Coronary artery (tissue), 2 donors: Measurements from ENCODE around the gene RSPH3.

Source experiments
- DNase-seq: peaks from one replicate; pipeline ENCODE4 v3.0.0-alpha.2; 2017; ENCODE audit warnings: low spot score
- H3K27ac ChIP-seq, 2 donors: fragments of 200-600 bp; sonication (generic); one replicate each; pipeline ENCODE4 v1.5.1; 2016 to 2019
- H3K4me3 ChIP-seq: fragments of 200-600 bp; sonication (generic); 2 replicates; pipeline ENCODE4 v1.5.1; 2016; ENCODE audit warnings: mild to moderate bottlenecking, moderate library complexity
- TF ChIP-seq, protein P1 (sequence below): fragments of 200-600 bp; sonication (generic); IDR thresholded peaks from one replicate; pipeline ENCODE4 v1.5.1; 2019; ENCODE audit warnings: antibody characterized with exemption

Gene RSPH3, protein sequence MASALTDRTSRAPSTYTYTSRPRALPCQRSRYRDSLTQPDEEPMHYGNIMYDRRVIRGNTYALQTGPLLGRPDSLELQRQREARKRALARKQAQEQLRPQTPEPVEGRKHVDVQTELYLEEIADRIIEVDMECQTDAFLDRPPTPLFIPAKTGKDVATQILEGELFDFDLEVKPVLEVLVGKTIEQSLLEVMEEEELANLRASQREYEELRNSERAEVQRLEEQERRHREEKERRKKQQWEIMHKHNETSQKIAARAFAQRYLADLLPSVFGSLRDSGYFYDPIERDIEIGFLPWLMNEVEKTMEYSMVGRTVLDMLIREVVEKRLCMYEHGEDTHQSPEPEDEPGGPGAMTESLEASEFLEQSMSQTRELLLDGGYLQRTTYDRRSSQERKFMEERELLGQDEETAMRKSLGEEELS

DNA sequence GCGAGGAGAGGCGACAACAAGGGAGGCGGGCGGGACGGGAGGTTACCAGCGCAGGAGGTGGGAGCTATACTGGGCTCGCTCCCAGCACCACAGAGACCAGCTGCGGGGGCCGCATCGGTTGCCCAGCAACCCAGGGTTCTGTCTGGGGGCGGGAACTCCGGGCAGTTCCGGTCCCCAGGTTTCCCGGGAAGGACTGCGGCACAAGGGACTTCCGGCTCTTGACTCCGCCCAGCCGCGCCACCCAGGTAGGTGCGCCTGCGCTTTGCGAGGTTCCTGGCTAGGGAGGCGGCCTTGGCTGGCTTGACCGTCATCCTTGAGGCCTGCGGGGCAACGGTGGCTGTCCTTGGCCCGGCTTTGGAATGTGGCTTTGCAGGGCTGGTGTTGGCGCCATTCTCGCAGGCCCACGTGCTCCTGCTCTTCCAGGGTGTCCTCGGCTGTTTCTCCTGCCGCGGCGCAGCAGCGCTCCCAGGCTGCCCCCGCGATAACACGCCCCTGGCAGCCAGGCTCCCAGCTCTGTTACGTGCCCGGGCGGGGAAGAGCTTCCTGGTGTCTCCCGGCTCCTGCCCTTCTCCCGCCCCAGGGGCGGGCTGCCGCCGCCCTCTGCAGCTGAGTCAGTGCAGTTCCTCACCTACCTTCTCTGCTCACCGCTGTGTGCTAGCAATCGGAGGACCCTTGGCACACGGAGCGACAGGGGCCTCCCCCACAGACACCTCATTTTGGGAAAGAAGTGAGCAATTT is at the start of gene RSPH3:
Gene RSPH3 (minus strand): TSS at position 537 of the 738 bp plus-strand sequence. CDS start 652 bp downstream, outside the sequence.
- DNase-seq, result peak; percentile 94
- Histone ChIP-seq H3K4me3 (peak within 1 kb of the TSS; percentile 83), H3K27ac (peak within 1 kb of the TSS; percentile 52 to 78)
- TF ChIP-seq, protein P1, sequence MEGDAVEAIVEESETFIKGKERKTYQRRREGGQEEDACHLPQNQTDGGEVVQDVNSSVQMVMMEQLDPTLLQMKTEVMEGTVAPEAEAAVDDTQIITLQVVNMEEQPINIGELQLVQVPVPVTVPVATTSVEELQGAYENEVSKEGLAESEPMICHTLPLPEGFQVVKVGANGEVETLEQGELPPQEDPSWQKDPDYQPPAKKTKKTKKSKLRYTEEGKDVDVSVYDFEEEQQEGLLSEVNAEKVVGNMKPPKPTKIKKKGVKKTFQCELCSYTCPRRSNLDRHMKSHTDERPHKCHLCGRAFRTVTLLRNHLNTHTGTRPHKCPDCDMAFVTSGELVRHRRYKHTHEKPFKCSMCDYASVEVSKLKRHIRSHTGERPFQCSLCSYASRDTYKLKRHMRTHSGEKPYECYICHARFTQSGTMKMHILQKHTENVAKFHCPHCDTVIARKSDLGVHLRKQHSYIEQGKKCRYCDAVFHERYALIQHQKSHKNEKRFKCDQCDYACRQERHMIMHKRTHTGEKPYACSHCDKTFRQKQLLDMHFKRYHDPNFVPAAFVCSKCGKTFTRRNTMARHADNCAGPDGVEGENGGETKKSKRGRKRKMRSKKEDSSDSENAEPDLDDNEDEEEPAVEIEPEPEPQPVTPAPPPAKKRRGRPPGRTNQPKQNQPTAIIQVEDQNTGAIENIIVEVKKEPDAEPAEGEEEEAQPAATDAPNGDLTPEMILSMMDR, result no peak

DNA sequence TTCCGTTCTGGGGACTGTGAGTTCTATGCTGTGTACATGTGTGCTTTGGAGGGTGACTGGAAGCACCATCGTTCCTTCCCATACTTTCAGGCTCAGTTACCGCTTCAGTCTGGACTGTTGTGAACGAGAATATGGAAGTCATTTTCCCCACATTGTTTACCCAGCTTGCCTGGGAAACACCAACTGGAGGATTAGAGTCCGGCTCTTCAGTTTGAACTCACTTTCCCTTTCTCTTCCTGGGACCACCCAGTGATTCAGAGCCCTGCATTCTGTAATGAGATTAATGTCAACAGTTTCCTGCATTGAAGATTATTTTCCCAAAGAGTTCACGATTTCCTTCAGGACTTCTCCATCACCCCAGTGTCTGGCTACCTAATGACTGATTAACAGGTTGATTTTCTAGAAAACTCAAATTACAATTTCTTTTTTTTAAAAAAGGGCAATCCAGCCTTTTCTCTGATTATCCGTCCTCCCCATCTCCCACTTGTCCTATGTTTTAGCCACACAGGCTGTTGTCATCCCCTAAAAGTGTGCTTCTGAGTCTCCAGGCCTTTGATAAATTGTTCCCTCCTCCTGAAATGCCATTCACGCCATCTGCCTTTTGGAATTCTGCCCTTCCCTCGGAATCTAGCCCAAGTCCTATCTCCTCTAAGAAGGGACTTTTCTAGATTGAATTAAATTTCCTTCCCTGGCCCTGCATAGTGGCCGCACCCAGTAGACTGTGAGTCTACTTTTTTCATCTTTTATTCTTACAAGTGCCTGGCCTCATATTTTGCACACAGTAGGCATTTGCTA is 48.1 kb upstream of the RSPH3 start:
- DNase-seq, result no peak
- H3K27ac ChIP-seq, result no peak overlapping the region
- TF ChIP-seq, protein P1, result no peak
- no peak overlapping the region for H3K4me3 ChIP-seq

DNA sequence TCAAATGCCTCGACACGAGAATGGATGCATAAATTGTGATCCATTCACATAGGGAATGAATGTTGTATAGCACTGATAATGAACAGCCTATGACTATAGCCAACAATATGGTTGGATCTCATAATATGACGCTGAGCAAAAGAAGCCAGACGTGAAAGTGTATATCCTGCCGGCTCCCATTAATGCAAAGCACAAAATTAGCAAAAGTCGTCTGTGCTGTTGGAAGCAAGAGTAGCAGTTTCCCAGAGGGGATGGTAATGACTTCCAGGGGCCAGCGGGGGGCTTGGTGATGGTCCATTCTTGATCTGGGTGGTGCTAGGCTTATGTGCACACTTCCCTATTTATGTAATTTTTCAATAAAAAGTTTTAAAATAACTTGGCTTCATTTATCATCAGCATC is 45.8 kb upstream of the RSPH3 start:
- Histone ChIP-seq H3K4me3 (no peak overlapping the region), H3K27ac (no peak overlapping the region)
- TF ChIP-seq, protein P1, result no peak
- DNase-seq, result no peak

DNA sequence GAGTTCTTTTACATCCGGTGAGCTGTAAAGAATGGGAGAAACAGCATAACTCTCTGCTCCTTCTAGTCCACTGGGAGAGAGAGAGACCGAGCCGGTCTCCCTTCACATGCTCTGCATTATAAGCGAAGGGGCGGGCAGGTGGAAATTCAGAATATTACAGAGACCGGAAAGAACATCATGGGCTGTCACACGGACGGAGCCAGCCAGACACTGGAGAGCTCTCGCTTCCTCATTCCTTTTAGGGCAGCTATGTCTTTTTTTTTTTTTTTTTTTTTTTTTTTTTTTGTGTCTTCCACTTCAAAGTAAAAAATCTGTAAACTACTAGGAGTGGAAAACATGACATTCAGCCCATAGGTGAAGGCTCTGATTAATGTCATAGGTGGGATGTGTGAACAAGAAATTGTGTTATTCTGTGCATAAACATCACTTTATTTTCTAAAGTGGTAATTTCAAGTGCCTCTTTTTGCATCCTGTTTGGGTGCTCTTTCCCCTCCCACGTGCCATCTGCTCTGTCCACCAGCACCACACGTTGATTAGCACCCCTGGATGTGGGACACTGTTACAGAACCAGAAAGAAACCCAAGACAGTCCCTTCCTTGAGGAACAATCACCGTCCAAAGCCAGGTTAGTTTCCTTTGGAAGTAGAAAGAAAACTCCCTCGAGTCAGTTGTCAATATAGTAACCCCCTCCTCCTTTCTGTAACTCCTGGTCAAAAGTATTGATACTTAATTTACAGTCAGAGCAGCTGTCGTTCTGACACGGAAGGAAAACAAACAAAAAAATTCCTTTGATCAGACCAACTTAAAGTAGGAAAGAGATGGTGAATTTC is 45.1 kb upstream of the RSPH3 start, which contains the start of gene TAGAP:
Gene TAGAP (minus strand): TSS at position 93 of the 829 bp plus-strand sequence. CDS start 845 bp downstream, outside the sequence.
- peak within 1 kb of the TSS; percentile 53 for H3K4me3 ChIP-seq

DNA sequence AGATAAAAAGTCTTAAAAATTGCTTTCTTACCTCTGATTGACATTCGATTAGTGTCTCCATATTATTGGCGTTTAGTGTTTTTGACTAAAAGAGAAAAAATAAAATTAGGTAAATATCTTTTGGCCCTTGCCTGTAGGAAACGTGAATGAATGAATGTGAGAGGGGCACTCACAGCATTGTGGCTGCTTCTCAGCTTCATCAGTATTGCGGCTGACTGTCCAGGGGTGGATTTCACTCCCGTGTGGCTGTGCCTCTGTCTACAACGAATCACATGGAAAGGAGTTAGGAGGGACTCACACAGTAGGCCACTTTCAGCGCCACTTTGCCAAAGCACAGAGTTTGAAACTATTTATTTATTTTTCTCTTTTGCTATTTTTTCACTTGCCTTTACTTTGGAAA is 43.9 kb upstream of the RSPH3 start:
- peak overlapping the region; percentile 53 for H3K4me3 ChIP-seq
- TF ChIP-seq, protein P1, result no peak
- DNase-seq, result no peak
- H3K27ac ChIP-seq, result no peak overlapping the region

More for the DNA sequence above, 45.1 kb upstream of the RSPH3 start, which contains the start of gene TAGAP:
- H3K27ac ChIP-seq, result peak within 1 kb of the TSS in 1 of 2 donors; percentile 69
- TF ChIP-seq, protein P1, result no peak
- DNase-seq, result no peak

DNA sequence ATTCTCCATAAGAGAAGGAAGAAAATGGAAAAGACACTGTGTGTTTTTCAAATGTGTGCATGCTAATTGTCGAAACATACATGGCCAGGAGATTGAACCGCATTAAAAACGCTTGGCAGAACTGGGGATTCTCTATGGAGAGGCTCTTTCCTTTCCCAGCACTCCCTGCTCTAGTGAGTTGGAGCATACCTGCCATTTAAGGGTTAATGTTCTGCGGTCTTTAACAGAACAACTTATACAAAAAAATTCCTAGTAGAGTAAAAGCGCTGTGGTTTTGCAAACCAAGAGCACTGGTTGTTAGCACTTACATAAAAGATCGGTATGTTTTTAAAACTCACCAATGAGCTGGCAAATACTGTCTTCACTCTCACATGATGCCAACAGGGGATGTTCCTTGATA is 43.2 kb upstream of the RSPH3 start:
- DNase-seq, result no peak
- TF ChIP-seq, protein P1, result no peak
- H3K4me3 ChIP-seq, result peak overlapping the region; percentile 44
- peak overlapping the region in 1 of 2 donors; percentile 58 for H3K27ac ChIP-seq
